GM23338 (cell line): Measurements from ENCODE around the gene APOLD1. TPM values are rescaled to one million over a fixed set of nuclear protein-coding genes. Genes with fewer than 3 reads are reported as not detected.

Experiments
- ATAC-seq: fragments of 200-7000 bp; cut with Tn5 transposase; 3 replicates; pipeline ENCODE4 v1.9.1; 2020
- DNase-seq: peaks from one replicate; pipeline ENCODE4 v3.0.0-alpha.2; 2015; ENCODE audit warnings: low spot score
- H2AFZ ChIP-seq: fragments of 200-600 bp; sonication (generic); 2 replicates; pipeline ENCODE4 v1.8.0; 2016; ENCODE audit warnings: antibody characterized with exemption, mild to moderate bottlenecking, moderate library complexity
- H3F3A ChIP-seq: fragments of 200-600 bp; sonication (generic); replicated peaks from 2 replicates; pipeline ENCODE4 v1.8.0; 2017; ENCODE audit warnings: antibody characterized with exemption, mixed run types, low read depth
- H3K27ac ChIP-seq: fragments of 200-600 bp; sonication (generic); 2 replicates; pipeline ENCODE4 v1.6.1; 2016; ENCODE audit warnings: low read depth
- H3K27me3 ChIP-seq: fragments of 200-600 bp; sonication (generic); 2 replicates; pipeline ENCODE4 v1.8.0; 2016; ENCODE audit warnings: mild to moderate bottlenecking, mixed run types, moderate library complexity; ENCODE audit not compliant: insufficient read depth
- H3K36me3 ChIP-seq: fragments of 200-600 bp; sonication (generic); 2 replicates; pipeline ENCODE4 v1.8.0; 2016; ENCODE audit warnings: mild to moderate bottlenecking; ENCODE audit not compliant: insufficient read depth
- H3K4me1 ChIP-seq: fragments of 200-600 bp; sonication (generic); 2 replicates; pipeline ENCODE4 v1.8.0; 2016; ENCODE audit warnings: mild to moderate bottlenecking, moderate library complexity; ENCODE audit not compliant: insufficient read depth
- H3K4me2 ChIP-seq: fragments of 200-600 bp; sonication (generic); 2 replicates; pipeline ENCODE4 v1.7.1; 2017; ENCODE audit warnings: mixed run types
- H3K4me3 ChIP-seq: fragments of 200-600 bp; sonication (generic); 2 replicates; pipeline ENCODE4 v1.6.1; 2016; ENCODE audit warnings: mixed run types
- H3K79me2 ChIP-seq: fragments of 200-600 bp; sonication (generic); replicated peaks from 2 replicates; pipeline ENCODE4 v1.8.0; 2017; ENCODE audit warnings: mild to moderate bottlenecking; ENCODE audit not compliant: insufficient read depth
- H3K9me2 ChIP-seq: fragments of 200-600 bp; sonication (generic); 2 replicates; pipeline ENCODE4 v1.8.0; 2017; ENCODE audit not compliant: insufficient read depth
- H4K20me1 ChIP-seq: fragments of 200-600 bp; sonication (generic); replicated peaks from 2 replicates; pipeline ENCODE4 v1.8.0; 2017; ENCODE audit warnings: mild to moderate bottlenecking; ENCODE audit not compliant: insufficient read depth
- H3K27ac Mint-ChIP-seq: 2 replicates; pipeline ENCODE4 v1.8.0; 2020; ENCODE audit warnings: inconsistent platforms, mild to moderate bottlenecking, moderate library complexity, mixed read lengths
- H3K27me3 Mint-ChIP-seq: 3 replicates; pipeline ENCODE4 v1.8.0; 2022; ENCODE audit warnings: low read depth, mild to moderate bottlenecking, moderate library complexity, mixed read lengths, inconsistent platforms; ENCODE audit not compliant: insufficient read depth, poor library complexity
- H3K36me3 Mint-ChIP-seq: 3 replicates; pipeline ENCODE4 v1.8.0; 2021; ENCODE audit warnings: low read depth, mild to moderate bottlenecking, inconsistent platforms, moderate library complexity, mixed read lengths
- H3K4me1 Mint-ChIP-seq: 3 replicates; pipeline ENCODE4 v1.8.0; 2020; ENCODE audit warnings: mild to moderate bottlenecking, inconsistent platforms, mixed read lengths
- H3K4me3 Mint-ChIP-seq: 3 replicates; pipeline ENCODE4 v1.8.0; 2021; ENCODE audit warnings: moderate library complexity, mild to moderate bottlenecking, inconsistent platforms, mixed read lengths
- H3K9me3 Mint-ChIP-seq: 3 replicates; pipeline ENCODE4 v1.8.0; 2020; ENCODE audit warnings: moderate library complexity, mild to moderate bottlenecking, inconsistent platforms, mixed read lengths
- CREB1 ChIP-seq: fragments of 250-450 bp; sonication (Bioruptor Pico); IDR thresholded peaks from 2 replicates; pipeline ENCODE4 v1.5.0; 2020; ENCODE audit warnings: low read depth, mild to moderate bottlenecking, moderate library complexity
- CTCF ChIP-seq, 2 experiments: fragments of 200-600 bp in 1 of 2; sonication (generic) in 1 of 2; conservative IDR thresholded peaks; 2 replicates each; pipeline versions ENCODE4 v1.5.1 to v1.6.1; 2016 to 2017; ENCODE audit warnings: antibody characterized with exemption in 2 of 2, low read depth in 2 of 2, mild to moderate bottlenecking in 2 of 2, moderate library complexity in 1 of 2
- EZH2 ChIP-seq: fragments of 200-600 bp; sonication (generic); IDR thresholded peaks from one replicate; pipeline ENCODE4 v1.8.0; 2017; ENCODE audit warnings: antibody characterized with exemption, mild to moderate bottlenecking, low read depth; ENCODE audit not compliant: unreplicated experiment
- EZH2phosphoT487 ChIP-seq: fragments of 200-600 bp; sonication (generic); IDR thresholded peaks from one replicate; pipeline ENCODE4 v1.8.1; 2018; ENCODE audit warnings: antibody characterized with exemption; ENCODE audit not compliant: unreplicated experiment
- JUNB ChIP-seq: IDR thresholded peaks from one replicate; pipeline ENCODE4 v1.6.1; 2016; ENCODE audit warnings: antibody characterized with exemption; ENCODE audit not compliant: unreplicated experiment
- NANOG ChIP-seq: IDR thresholded peaks from 2 replicates; pipeline ENCODE4 v1.6.1; 2016; ENCODE audit warnings: antibody characterized with exemption, borderline replicate concordance
- POLR2AphosphoS5 ChIP-seq: IDR thresholded peaks from 2 replicates; pipeline ENCODE4 v1.6.1; 2016; ENCODE audit warnings: antibody characterized with exemption, low read depth
- REST ChIP-seq: IDR thresholded peaks from one replicate; pipeline ENCODE4 v1.6.1; 2018; ENCODE audit warnings: antibody characterized with exemption; ENCODE audit not compliant: unreplicated experiment
- STAT1 ChIP-seq: IDR thresholded peaks from one replicate; pipeline ENCODE4 v1.6.1; 2016; ENCODE audit warnings: antibody characterized with exemption; ENCODE audit not compliant: unreplicated experiment
- ZNF114 ChIP-seq: fragments of 250-450 bp; sonication (Bioruptor Pico); IDR thresholded peaks from 2 replicates; pipeline ENCODE4 v1.5.0; 2020; ENCODE audit warnings: mild to moderate bottlenecking, moderate library complexity
- ZNF331 ChIP-seq: fragments of 250-450 bp; sonication (Bioruptor Pico); IDR thresholded peaks from 2 replicates; pipeline ENCODE4 v1.5.0; 2020; ENCODE audit warnings: low read depth, mild to moderate bottlenecking, moderate library complexity
- polyA plus RNA-seq: library from polyadenylated mRNA; unstranded; fragments of >200 nt; fragmentation: Nextera tagmentation; extraction: Ambion mirVana; gene quantifications from 2 replicates; pipeline ENCODE4 v1.2.1, GENCODE V29; 2016
- total RNA-seq: library from RNA; depleted of rRNA; stranded (reverse); fragments of >200 nt; shearing (Covaris generic); gene quantifications from 2 replicates; pipeline ENCODE4 v1.2.3, GENCODE V29; 2014
- TF ChIP-seq, protein P1 (sequence below): fragments of 250-450 bp; sonication (Bioruptor Pico); IDR thresholded peaks from 2 replicates; pipeline ENCODE4 v1.5.0; 2020; ENCODE audit warnings: mild to moderate bottlenecking, moderate library complexity
- TF ChIP-seq, protein P2 (sequence below): IDR thresholded peaks from 2 replicates; pipeline ENCODE4 v1.6.1; 2016; ENCODE audit warnings: antibody characterized with exemption

APOLD1 gene
- total and polyA plus RNA-seq, 2 experiments from 2014 or later = 0.94 to 1.8 TPM

DNA sequence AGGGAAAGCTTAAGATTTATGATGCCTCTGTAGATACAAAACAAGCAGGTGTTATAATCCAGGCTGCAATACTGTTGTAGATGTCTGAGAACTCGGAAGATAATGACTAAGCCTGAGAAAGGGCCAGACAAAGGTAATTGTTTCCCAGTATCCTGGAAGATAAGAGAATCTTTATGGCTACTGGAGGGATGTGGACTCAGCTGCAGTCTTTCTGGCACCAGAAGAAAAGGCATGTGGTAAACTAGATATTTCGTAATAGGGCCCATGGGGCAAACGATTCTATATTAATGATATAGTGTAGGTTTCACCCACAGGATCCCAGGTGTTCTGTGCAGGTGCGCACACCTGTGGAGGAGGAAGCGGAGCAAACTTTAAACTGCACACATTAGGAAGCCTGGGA is 9.2 kb upstream of the APOLD1 start:
- no peak for ATAC-seq
- H4K20me1 ChIP-seq = no peaks in the 10 kb centered on the region
- no peak for DNase-seq
- H3K9me2 ChIP-seq = no peaks in the 10 kb centered on the region
- no peak overlapping the region for H3K4me2 ChIP-seq
- no peaks in the 10 kb centered on the region for H3K4me1 ChIP-seq
- no peaks in the 10 kb centered on the region for H3K36me3 Mint-ChIP-seq
- H3K9me3 Mint-ChIP-seq = no peaks in the 10 kb centered on the region; the same call in 2 of the 3 replicates
- H3K4me1 Mint-ChIP-seq = no peaks in the 10 kb centered on the region
- no peaks in the 10 kb centered on the region for H3K79me2 ChIP-seq
- no peaks in the 10 kb centered on the region for H3K27me3 ChIP-seq
- no peak overlapping the region for H2AFZ ChIP-seq
- H3K27ac Mint-ChIP-seq = no peak overlapping the region
- TF ChIP-seq, protein P1, sequence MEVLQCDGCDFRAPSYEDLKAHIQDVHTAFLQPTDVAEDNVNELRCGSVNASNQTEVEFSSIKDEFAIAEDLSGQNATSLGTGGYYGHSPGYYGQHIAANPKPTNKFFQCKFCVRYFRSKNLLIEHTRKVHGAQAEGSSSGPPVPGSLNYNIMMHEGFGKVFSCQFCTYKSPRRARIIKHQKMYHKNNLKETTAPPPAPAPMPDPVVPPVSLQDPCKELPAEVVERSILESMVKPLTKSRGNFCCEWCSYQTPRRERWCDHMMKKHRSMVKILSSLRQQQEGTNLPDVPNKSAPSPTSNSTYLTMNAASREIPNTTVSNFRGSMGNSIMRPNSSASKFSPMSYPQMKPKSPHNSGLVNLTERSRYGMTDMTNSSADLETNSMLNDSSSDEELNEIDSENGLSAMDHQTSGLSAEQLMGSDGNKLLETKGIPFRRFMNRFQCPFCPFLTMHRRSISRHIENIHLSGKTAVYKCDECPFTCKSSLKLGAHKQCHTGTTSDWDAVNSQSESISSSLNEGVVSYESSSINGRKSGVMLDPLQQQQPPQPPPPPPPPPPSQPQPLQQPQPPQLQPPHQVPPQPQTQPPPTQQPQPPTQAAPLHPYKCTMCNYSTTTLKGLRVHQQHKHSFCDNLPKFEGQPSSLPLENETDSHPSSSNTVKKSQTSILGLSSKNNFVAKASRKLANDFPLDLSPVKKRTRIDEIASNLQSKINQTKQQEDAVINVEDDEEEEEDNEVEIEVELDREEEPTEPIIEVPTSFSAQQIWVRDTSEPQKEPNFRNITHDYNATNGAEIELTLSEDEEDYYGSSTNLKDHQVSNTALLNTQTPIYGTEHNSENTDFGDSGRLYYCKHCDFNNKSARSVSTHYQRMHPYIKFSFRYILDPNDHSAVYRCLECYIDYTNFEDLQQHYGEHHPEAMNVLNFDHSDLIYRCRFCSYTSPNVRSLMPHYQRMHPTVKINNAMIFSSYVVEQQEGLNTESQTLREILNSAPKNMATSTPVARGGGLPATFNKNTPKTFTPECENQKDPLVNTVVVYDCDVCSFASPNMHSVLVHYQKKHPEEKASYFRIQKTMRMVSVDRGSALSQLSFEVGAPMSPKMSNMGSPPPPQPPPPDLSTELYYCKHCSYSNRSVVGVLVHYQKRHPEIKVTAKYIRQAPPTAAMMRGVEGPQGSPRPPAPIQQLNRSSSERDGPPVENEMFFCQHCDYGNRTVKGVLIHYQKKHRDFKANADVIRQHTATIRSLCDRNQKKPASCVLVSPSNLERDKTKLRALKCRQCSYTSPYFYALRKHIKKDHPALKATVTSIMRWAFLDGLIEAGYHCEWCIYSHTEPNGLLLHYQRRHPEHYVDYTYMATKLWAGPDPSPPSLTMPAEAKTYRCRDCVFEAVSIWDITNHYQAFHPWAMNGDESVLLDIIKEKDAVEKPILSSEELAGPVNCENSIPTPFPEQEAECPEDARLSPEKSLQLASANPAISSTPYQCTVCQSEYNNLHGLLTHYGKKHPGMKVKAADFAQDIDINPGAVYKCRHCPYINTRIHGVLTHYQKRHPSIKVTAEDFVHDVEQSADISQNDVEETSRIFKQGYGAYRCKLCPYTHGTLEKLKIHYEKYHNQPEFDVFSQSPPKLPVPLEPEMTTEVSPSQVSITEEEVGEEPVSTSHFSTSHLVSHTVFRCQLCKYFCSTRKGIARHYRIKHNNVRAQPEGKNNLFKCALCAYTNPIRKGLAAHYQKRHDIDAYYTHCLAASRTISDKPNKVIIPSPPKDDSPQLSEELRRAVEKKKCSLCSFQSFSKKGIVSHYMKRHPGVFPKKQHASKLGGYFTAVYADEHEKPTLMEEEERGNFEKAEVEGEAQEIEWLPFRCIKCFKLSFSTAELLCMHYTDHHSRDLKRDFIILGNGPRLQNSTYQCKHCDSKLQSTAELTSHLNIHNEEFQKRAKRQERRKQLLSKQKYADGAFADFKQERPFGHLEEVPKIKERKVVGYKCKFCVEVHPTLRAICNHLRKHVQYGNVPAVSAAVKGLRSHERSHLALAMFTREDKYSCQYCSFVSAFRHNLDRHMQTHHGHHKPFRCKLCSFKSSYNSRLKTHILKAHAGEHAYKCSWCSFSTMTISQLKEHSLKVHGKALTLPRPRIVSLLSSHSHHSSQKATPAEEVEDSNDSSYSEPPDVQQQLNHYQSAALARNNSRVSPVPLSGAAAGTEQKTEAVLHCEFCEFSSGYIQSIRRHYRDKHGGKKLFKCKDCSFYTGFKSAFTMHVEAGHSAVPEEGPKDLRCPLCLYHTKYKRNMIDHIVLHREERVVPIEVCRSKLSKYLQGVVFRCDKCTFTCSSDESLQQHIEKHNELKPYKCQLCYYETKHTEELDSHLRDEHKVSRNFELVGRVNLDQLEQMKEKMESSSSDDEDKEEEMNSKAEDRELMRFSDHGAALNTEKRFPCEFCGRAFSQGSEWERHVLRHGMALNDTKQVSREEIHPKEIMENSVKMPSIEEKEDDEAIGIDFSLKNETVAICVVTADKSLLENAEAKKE (CRISPR knock-in tag) = no peak
- TF ChIP-seq EZH2 = no peak
- no peak for TF ChIP-seq ZNF114
- TF ChIP-seq NANOG = no peak
- TF ChIP-seq, protein P2, sequence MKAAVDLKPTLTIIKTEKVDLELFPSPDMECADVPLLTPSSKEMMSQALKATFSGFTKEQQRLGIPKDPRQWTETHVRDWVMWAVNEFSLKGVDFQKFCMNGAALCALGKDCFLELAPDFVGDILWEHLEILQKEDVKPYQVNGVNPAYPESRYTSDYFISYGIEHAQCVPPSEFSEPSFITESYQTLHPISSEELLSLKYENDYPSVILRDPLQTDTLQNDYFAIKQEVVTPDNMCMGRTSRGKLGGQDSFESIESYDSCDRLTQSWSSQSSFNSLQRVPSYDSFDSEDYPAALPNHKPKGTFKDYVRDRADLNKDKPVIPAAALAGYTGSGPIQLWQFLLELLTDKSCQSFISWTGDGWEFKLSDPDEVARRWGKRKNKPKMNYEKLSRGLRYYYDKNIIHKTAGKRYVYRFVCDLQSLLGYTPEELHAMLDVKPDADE = no peak
- no peak for TF ChIP-seq CTCF (conservative IDR thresholded peaks at IDR 0.05; ENCODE audit: low read depth in 2 of 2)
- TF ChIP-seq EZH2phosphoT487 = no peak
- TF ChIP-seq CREB1 (CRISPR knock-in tag) = no peak
- TF ChIP-seq JUNB = no peak
- no peak for TF ChIP-seq ZNF331 (CRISPR knock-in tag)
- TF ChIP-seq REST = no peak
- no peak for TF ChIP-seq STAT1
- TF ChIP-seq POLR2AphosphoS5 = no peak
- H3K4me3 ChIP-seq = no peak overlapping the region
- no peak overlapping the region for H3K4me3 Mint-ChIP-seq
- H3K36me3 ChIP-seq = no peaks in the 10 kb centered on the region
- no peaks in the 10 kb centered on the region for H3F3A ChIP-seq
- no peaks in the 10 kb centered on the region for H3K27me3 Mint-ChIP-seq
- H3K27ac ChIP-seq = no peak overlapping the region
